DND-41 (cell line): ENCODE data around the gene POP7.
"Not testable (repeated sequence)": the region's sequence is repeated elsewhere in the genome, so short reads cannot be mapped to it uniquely, and the experiment has no call there.

ENCODE experiments used
- ATAC-seq: fragments of 200-7000 bp; cut with Tn5 transposase; 3 replicates; pipeline ENCODE4 v1.9.1; 2021; ENCODE audit warnings: low read depth; ENCODE audit not compliant: insufficient read depth
- DNase-seq: peaks from one replicate; pipeline ENCODE4 v3.0.0-alpha.2; 2020
- H2AFZ ChIP-seq: 2 replicates; pipeline ENCODE4 v1.6.0; 2012; ENCODE audit warnings: low read depth, low read length
- H3K27ac ChIP-seq: 2 replicates; pipeline ENCODE4 v1.5.1; 2012; ENCODE audit warnings: low read length, inconsistent platforms
- H3K27me3 ChIP-seq: fragments of 200-600 bp; sonication (generic); 2 replicates; pipeline ENCODE4 v1.6.0; 2012; ENCODE audit warnings: low read length, mild to moderate bottlenecking, inconsistent platforms; ENCODE audit not compliant: insufficient read depth, poor library complexity
- H3K36me3 ChIP-seq: 2 replicates; pipeline ENCODE4 v1.5.1; 2012; ENCODE audit warnings: low read length, inconsistent platforms; ENCODE audit not compliant: insufficient read depth
- H3K4me1 ChIP-seq: 2 replicates; pipeline ENCODE4 v1.5.1; 2012; ENCODE audit warnings: mild to moderate bottlenecking, low read length; ENCODE audit not compliant: insufficient read depth
- H3K4me2 ChIP-seq: 2 replicates; pipeline ENCODE4 v1.6.0; 2012; ENCODE audit warnings: mild to moderate bottlenecking, moderate library complexity, low read length, inconsistent platforms; ENCODE audit not compliant: insufficient read depth
- H3K4me3 ChIP-seq, 2 experiments: fragments of 200-600 bp in 1 of 2; shearing (Covaris generic) in 1 of 2; 2 replicates each; pipeline ENCODE4 v1.5.1; 2012 to 2016; ENCODE audit warnings: inconsistent platforms in 2 of 2, low read length in 2 of 2, mild to moderate bottlenecking in 2 of 2, low read depth in 1 of 2, moderate library complexity in 1 of 2
- H3K79me2 ChIP-seq: 2 replicates; pipeline ENCODE4 v1.6.0; 2012; ENCODE audit warnings: low read length, inconsistent platforms; ENCODE audit not compliant: insufficient read depth
- H3K9ac ChIP-seq: 2 replicates; pipeline ENCODE4 v1.6.0; 2012; ENCODE audit warnings: low read depth, mild to moderate bottlenecking, inconsistent platforms, low read length, moderate library complexity
- H3K9me3 ChIP-seq: 2 replicates; pipeline ENCODE4 v1.5.1; 2012; ENCODE audit warnings: low read length, moderate library complexity, mild to moderate bottlenecking, inconsistent platforms; ENCODE audit not compliant: insufficient read depth, severe bottlenecking
- H4K20me1 ChIP-seq: 2 replicates; pipeline ENCODE4 v1.6.0; 2012; ENCODE audit warnings: low read length; ENCODE audit not compliant: insufficient read depth
- CTCF ChIP-seq: IDR thresholded peaks from 2 replicates; pipeline ENCODE4 v1.5.1; 2012; ENCODE audit warnings: borderline replicate concordance, low read length, moderate library complexity, mild to moderate bottlenecking; ENCODE audit not compliant: poor library complexity, severe bottlenecking; ENCODE audit errors: extremely low read depth
- EZH2 ChIP-seq: IDR thresholded peaks from 3 replicates; pipeline ENCODE4 v1.6.1; 2012; ENCODE audit warnings: borderline replicate concordance, low read depth, mild to moderate bottlenecking, moderate library complexity, low read length, inconsistent platforms; ENCODE audit not compliant: severe bottlenecking

The POP7 gene

GRCh38 chr7:100705753-100706671 lies at the start of gene POP7:
Gene POP7, plus strand, starts transcription at chr7:100706121. Its CDS starts 710 bp downstream, at chr7:100706831.
- no peaks in the 10 kb centered on the region for H3K27me3 ChIP-seq
- peak within 1 kb of the TSS; percentile 84 for H3K9ac ChIP-seq
- peaks cover 29% of the 10 kb centered on the region for H3K4me1 ChIP-seq
- TF ChIP-seq CTCF (no peak), EZH2 (no peak)
- ATAC-seq (peak; percentile 90), DNase-seq (peak; percentile 99)
- no peaks in the 10 kb centered on the region for H3K9me3 ChIP-seq
- H3K36me3 ChIP-seq: peaks cover 18% of the 10 kb centered on the region
- peaks cover 21% of the 10 kb centered on the region for H3K79me2 ChIP-seq
- peak within 1 kb of the TSS; percentile 90 for H2AFZ ChIP-seq
- H4K20me1 ChIP-seq: peaks cover 10% of the 10 kb centered on the region
- H3K4me3 ChIP-seq: peak within 1 kb of the TSS; percentile 35 to 66
- peak within 1 kb of the TSS; percentile 87 for H3K27ac ChIP-seq
- H3K4me2 ChIP-seq: peak within 1 kb of the TSS; percentile 83

- H3K9ac ChIP-seq, ATAC-seq, H3K79me2 ChIP-seq: not testable (repeated sequence)
These were observed 43.6 kb upstream of the POP7 start for GRCh38 chr7:100662194-100662776.

GRCh38 chr7:100665168-100665726 lies 40.7 kb upstream of the POP7 start:
- no peak overlapping the region for H3K9ac ChIP-seq
- H3K36me3 ChIP-seq: no peaks in the 10 kb centered on the region
- no peaks in the 10 kb centered on the region for H3K27me3 ChIP-seq
- ATAC-seq (no peak), DNase-seq (no peak)
- no peaks in the 10 kb centered on the region for H3K79me2 ChIP-seq
- H3K4me3 ChIP-seq: no peak overlapping the region
- H3K4me2 ChIP-seq: no peak overlapping the region
- TF ChIP-seq CTCF (no peak), EZH2 (no peak)
- H3K9me3 ChIP-seq: no peaks in the 10 kb centered on the region
- no peak overlapping the region for H2AFZ ChIP-seq
- no peaks in the 10 kb centered on the region for H4K20me1 ChIP-seq
- H3K27ac ChIP-seq: no peak overlapping the region
- H3K4me1 ChIP-seq: no peaks in the 10 kb centered on the region

More at GRCh38 chr7:100662194-100662776, 43.6 kb upstream of the POP7 start:
- not testable (repeated sequence) for H3K36me3 ChIP-seq, H3K4me1 ChIP-seq, H3K9me3 ChIP-seq, H3K27ac ChIP-seq, DNase-seq, H4K20me1 ChIP-seq, H3K4me2 ChIP-seq, H3K4me3 ChIP-seq, H3K27me3 ChIP-seq, H2AFZ ChIP-seq
